ENCODE measurements around the gene BRMS1L. TPM values are rescaled to one million over a fixed set of nuclear protein-coding genes. Genes with fewer than 3 reads are reported as not detected.

BRMS1L gene
- total and polyA plus RNA-seq, 12 donors = 4.3 to 27.6 (median 11.7) TPM

DNA sequence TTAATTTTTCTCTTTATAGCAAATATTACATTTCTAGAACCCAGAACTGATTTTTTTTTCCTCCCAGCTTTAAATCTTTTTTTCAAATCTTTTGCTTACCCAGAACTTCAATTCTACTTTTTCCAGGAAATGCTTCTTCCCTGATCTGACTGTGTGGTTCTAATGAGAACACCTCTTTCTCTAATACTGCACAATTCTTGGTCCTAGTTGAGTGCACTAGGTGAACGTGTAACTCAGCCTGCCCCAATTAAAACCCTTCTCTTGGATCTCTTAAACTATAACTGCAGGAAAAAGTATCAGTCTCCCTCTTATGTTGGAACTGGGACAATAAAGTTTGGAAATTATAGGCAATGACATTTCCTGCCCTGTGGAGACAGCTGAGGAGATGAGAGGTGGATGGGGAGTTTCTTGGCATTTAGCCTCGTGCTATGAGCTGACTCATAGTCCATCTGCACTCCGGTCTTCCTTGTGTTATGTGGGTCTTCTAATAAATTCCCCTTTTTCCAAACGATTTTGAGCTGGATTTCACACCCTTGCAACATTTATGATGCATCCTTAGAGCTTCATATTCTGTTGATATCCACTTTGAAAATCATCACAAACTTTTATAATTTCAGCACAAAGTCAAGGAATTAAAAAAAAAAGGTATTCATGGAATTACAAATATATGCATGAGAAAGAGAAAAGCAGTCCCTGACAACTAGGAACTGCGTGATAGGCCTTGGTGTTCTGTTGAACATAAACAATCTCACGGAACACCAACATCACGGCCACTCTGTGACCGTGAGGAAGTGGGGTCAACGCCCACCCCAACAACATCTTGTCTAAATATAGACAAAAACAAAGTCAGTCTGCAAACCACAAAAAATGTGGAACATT is 52.4 kb downstream of the BRMS1L start:
- WGBS, 4 donors = 9 to 13% (median 11%) methylated on average over 9 of the region's 9 CpGs
- intact Hi-C loops (cut with DNase I) = loop anchor here in 1 of 2 donors (5.0 kb wide), 1 partner anchor 499 kb away; no protein-coding TSS in a partner anchor
- H3K4me1 ChIP-seq (replicated peaks in 1 of 2) = peaks cover 33 to 40% of the 10 kb centered on the region in 2 donors
- H3K27me3 ChIP-seq = no peaks in the 10 kb centered on the region
- H3K9me3 ChIP-seq (replicated peaks in 1 of 3) = no peaks in the 10 kb centered on the region
- TF ChIP-seq CTCF (IDR thresholded peaks at IDR 0.05) = peak in 2 of 6 experiments; percentile 12 to 20
- no peak for TF ChIP-seq POLR2A (IDR thresholded peaks at IDR 0.05)
- H3K4me3 ChIP-seq = no peak overlapping the region
- peak overlapping the region in 3 of 5 donors; percentile 43 to 74 (median 53) for H3K27ac ChIP-seq
- no peaks in the 10 kb centered on the region for H3K36me3 ChIP-seq (replicated peaks in 1 of 2)
- peak; percentile 64 to 88 (median 78) for DNase-seq

GRCh38 chr14:35879151-35879648 is 53.1 kb downstream of the BRMS1L start:
- peak overlapping the region in 3 of 5 donors; percentile 43 to 74 (median 53) for H3K27ac ChIP-seq
- no peaks in the 10 kb centered on the region for H3K36me3 ChIP-seq (replicated peaks in 1 of 2)
- no peaks in the 10 kb centered on the region for H3K9me3 ChIP-seq (replicated peaks in 1 of 3)
- DNase-seq = peak in 2 of 7 donors; percentile 40 to 43
- peaks cover 33 to 40% of the 10 kb centered on the region in 2 donors for H3K4me1 ChIP-seq (replicated peaks in 1 of 2)
- 11 to 17% (median 13%) methylated on average over 2 of the region's 2 CpGs for WGBS, 4 donors
- no peak overlapping the region for H3K4me3 ChIP-seq
- intact Hi-C loops (cut with DNase I) = loop anchor here in 1 of 2 donors (5.0 kb wide), 1 partner anchor 498 kb away; no protein-coding TSS in a partner anchor
- no peaks in the 10 kb centered on the region for H3K27me3 ChIP-seq
- no peak for TF ChIP-seq POLR2A (IDR thresholded peaks at IDR 0.05)
- no peak for TF ChIP-seq CTCF (IDR thresholded peaks at IDR 0.05)

GRCh38 chr14:35879654-35880249 is 53.6 kb downstream of the BRMS1L start:
- no peak overlapping the region for H3K4me3 ChIP-seq
- H3K36me3 ChIP-seq (replicated peaks in 1 of 2) = no peaks in the 10 kb centered on the region
- no peak for DNase-seq
- H3K9me3 ChIP-seq (replicated peaks in 1 of 3) = no peaks in the 10 kb centered on the region
- no peaks in the 10 kb centered on the region for H3K27me3 ChIP-seq
- peaks cover 33 to 38% of the 10 kb centered on the region in 2 donors for H3K4me1 ChIP-seq (replicated peaks in 1 of 2)
- WGBS, 4 donors = 50 to 78% (median 66%) methylated on average over 1 of the region's 1 CpG
- no peak for TF ChIP-seq POLR2A (IDR thresholded peaks at IDR 0.05)
- peak; percentile 33 to 58 (median 41) for TF ChIP-seq CTCF (IDR thresholded peaks at IDR 0.05)
- peak overlapping the region in 1 of 5 donors; percentile 43 for H3K27ac ChIP-seq
- intact Hi-C loops (cut with DNase I) = loop anchor here (5.0 kb wide), 2 partner anchors 493 to 498 kb away; no protein-coding TSS in a partner anchor

DNA sequence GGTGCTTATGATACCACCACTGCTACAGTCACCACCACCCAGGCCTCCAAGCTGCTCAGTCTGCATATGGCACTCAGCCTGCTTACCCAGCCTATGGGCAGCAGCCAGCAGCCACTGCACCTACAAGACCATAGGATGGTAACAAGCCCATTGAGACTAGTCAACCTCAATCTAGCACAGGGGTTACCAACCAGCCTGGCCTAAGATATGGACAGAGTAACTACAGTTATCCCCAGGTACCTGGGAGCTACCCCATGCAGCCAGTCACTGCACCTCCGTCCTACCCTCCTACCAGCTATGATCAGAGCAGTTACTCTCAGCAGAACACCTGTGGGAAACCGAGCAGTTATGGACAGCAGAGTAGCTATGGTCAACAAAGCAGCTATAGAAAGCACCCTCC is 55.1 kb downstream of the BRMS1L start:
- peaks cover 23 to 31% of the 10 kb centered on the region in 2 donors for H3K4me1 ChIP-seq (replicated peaks in 1 of 2)
- no peak for TF ChIP-seq CTCF (IDR thresholded peaks at IDR 0.05)
- no peak for TF ChIP-seq POLR2A (IDR thresholded peaks at IDR 0.05)
- no peak overlapping the region for H3K27ac ChIP-seq
- WGBS, 4 donors = 79 to 91% (median 88%) methylated on average over 1 to 2 of the region's 2 CpGs
- no peaks in the 10 kb centered on the region for H3K27me3 ChIP-seq
- H3K9me3 ChIP-seq (replicated peaks in 1 of 3) = no peaks in the 10 kb centered on the region
- no peak overlapping the region for H3K4me3 ChIP-seq
- no peak for DNase-seq
- intact Hi-C loops (cut with DNase I) = loop anchor here in 1 of 2 donors (5.0 kb wide), 1 partner anchor 491 kb away; no protein-coding TSS in a partner anchor
- no peaks in the 10 kb centered on the region for H3K36me3 ChIP-seq (replicated peaks in 1 of 2)

Data from adrenal gland (tissue), 12 donors.